SU-DHL-6 (cell line): ENCODE data around the gene EPB41L4B.

ENCODE experiments used
- EZH2phosphoT487 ChIP-seq: fragments of 200-600 bp; sonication (generic), shearing (Covaris generic); conservative IDR thresholded peaks from 2 replicates; pipeline ENCODE4 v1.6.1; 2018; ENCODE audit warnings: mild to moderate bottlenecking, antibody characterized with exemption, low read length, moderate library complexity, mixed read lengths
- TF ChIP-seq, protein P1 (sequence below): fragments of 200-600 bp; sonication (generic); IDR thresholded peaks from one replicate; pipeline ENCODE4 v1.5.1; 2017; ENCODE audit warnings: antibody characterized with exemption, mild to moderate bottlenecking, low read length, moderate library complexity; ENCODE audit not compliant: insufficient read depth, poor library complexity, severe bottlenecking

DNA sequence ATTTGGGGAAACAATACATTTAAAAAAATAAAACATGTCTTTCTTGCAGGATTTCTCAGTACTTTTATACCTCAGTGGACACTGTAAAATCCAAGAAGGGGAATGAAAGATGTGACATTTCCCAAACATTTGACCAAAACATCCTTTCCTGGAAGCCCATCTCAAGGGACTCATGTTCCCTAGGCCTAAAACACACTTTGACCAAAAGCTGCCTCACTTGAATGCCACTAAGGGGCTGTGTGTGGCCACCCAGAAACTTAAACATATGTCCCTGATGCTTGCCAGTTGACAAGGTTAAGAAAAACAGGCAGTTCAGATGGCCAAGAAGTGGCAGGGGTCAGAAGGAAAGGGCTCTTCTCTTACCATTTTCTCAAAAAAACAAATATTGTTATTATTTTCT is 73.6 kb downstream of the EPB41L4B start:
- TF ChIP-seq, protein P1, sequence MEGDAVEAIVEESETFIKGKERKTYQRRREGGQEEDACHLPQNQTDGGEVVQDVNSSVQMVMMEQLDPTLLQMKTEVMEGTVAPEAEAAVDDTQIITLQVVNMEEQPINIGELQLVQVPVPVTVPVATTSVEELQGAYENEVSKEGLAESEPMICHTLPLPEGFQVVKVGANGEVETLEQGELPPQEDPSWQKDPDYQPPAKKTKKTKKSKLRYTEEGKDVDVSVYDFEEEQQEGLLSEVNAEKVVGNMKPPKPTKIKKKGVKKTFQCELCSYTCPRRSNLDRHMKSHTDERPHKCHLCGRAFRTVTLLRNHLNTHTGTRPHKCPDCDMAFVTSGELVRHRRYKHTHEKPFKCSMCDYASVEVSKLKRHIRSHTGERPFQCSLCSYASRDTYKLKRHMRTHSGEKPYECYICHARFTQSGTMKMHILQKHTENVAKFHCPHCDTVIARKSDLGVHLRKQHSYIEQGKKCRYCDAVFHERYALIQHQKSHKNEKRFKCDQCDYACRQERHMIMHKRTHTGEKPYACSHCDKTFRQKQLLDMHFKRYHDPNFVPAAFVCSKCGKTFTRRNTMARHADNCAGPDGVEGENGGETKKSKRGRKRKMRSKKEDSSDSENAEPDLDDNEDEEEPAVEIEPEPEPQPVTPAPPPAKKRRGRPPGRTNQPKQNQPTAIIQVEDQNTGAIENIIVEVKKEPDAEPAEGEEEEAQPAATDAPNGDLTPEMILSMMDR = no peak
- TF ChIP-seq EZH2phosphoT487 = no peak
